Skin of body (tissue), 2 donors: ENCODE data around the gene DIS3L2. TPM values are rescaled to one million over a fixed set of nuclear protein-coding genes. Genes with fewer than 3 reads are reported as not detected.
"Not testable (repeated sequence)": the region's sequence is repeated elsewhere in the genome, so short reads cannot be mapped to it uniquely, and the experiment has no call there.

Experiments
- DNase-seq: peaks from one replicate; lab custom pipeline; 2025; lab: John Stamatoyannopoulos, UW
- total RNA-seq: library from RNA; depleted of rRNA; stranded (reverse); fragments of >200 nt; gene quantifications from one replicate; pipeline ENCODE4 v1.2.3, GENCODE V29; 2014

The DIS3L2 gene
- total RNA-seq, 1 donor from 2014 or later: 31.8 TPM

DNA sequence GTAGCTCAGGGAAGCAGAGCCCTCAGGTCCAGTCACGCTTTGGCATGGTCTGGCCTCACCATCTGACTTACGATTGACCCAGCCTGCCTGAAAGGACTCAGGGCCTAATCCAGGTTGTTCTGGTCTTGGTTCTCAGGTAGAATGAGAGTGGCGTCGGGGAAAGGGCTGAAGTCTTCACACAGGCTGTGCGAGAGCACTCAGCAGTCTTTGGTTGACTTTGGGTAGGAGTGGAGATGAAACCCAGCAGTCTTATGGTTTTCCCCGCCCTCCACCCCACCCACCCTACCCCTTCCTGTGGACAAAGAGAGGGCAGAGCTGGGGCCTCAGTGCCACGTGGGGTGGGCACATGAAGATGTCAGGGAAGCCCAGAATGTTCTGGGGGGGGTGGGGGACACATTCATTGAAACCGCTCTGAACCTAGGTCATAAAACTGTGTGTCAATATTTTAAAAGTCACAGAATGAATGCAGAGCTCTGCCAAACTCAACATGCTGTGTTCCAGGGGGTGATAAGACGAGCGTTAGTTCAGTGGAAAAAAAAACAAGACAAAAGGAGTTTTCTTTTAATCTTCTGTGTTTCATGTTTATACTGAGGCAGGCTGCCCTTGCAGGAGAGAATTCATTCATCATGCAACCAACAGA is 358.4 kb downstream of the DIS3L2 start:
- DNase-seq: no peak

- no peak for DNase-seq
Observed at GRCh38 chr2:232320443-232320803, 358.9 kb downstream of the DIS3L2 start.

GRCh38 chr2:232321156-232321816 is 359.8 kb downstream of the DIS3L2 start:
- no peak for DNase-seq

DNA sequence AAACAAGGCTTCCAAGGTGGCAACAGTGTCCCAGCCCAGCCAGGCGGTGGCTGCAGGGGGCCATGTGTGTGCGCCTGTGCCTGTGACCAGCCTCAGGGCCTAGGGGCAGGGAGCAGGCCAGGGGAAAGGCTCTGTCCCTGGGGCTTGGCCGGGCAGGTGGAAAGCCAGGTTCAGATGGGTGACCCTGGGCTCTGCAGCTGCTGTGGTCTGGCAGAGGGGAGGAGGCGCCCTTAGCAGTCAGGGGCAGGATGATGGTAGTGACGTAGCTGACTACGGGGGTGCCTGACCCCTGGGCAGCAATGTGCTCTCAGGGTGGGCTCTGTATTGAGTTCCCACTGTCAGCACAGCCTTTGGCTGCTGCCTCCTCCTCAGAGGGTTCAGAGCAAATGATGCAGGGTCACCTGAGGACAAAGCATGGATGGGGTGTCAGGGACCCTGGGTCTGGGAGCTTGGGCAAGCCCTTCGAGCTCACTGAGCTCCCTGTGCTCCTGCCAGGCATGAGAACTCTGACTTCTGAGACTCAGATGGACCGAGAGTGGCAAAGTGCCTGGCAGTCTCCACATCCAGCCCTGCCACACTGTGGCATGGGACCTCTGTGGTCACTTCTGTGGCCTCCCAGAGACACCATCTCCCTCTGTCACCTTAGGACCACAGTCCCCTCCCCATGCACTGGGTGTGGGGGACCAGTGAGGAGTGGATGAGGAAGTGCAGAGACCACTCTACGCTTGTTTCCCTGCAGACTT is 360.5 kb downstream of the DIS3L2 start:
- no peak for DNase-seq

GRCh38 chr2:232322560-232323327 is 361.2 kb downstream of the DIS3L2 start:
- no peak for DNase-seq

DNA sequence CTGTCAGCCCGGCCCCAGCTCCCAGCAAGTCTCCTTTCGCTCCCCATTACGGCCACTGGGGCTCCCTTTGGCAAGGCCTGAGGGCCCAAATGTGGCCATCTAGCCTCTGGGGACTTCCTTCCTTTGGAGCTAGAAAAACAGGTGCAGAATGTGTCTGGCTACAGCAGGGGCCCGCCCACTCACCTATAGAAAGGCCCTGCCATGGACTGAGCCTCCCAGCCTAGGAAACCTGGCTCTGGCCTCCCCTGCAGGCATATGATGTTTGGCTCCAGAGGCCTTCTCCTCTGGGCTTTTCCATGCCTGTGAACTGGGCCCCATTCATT is 361.8 kb downstream of the DIS3L2 start:
- DNase-seq: no peak

- DNase-seq: not testable (repeated sequence)
Observed at GRCh38 chr2:232323967-232324366, 362.5 kb downstream of the DIS3L2 start.

- DNase-seq: no peak
Observed at GRCh38 chr2:232324778-232325177, 363.3 kb downstream of the DIS3L2 start.

DNA sequence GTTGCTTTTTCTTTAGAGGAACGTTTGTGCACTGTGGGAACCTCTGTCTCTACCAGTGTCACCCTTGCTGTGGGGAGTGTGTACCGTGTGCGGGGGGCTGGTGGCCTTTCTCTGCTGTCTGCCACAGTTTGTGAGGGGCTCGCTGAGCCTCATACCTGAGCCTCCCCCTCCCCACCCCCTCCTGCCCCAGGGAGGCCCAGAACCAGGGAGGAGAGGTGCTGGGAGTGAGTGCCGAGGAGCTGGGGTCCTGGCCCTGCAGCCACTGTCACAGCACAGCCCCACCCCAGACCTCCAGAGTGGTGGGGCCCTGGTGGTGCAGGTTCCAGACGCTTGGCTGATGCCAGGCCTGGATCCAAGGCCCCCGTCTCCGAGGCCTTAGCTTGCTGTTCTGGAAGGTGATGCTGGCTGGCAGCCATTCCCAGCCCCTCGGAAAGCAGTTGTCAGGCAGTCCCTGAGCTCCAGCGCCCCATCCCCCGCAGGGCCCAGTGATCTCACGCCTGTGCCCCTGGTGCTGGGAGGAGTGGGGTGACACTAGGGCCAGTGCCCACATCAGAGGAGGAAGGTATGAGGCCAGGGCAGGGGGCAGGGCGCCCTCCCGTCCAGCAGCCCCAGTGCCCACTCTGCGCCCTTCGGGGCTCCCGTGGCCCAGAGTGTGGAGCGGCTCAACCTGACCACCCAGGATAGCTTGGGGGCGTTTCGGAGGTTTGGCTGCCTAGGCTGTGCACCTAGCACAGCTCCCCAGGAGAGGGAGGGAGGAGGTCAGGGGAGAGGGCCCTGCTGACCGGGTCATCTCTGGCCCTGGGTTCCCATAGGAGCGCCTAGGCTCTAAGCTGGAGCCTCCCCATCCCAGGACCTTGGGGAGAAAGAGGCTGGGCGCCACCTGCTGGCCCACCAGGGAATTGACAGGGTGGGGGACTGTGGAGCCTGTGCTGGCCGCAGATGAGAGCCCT is 364.1 kb downstream of the DIS3L2 start:
- DNase-seq: no peak

GRCh38 chr2:232326274-232327104 is 365.0 kb downstream of the DIS3L2 start:
- DNase-seq: not testable (repeated sequence)

DNA sequence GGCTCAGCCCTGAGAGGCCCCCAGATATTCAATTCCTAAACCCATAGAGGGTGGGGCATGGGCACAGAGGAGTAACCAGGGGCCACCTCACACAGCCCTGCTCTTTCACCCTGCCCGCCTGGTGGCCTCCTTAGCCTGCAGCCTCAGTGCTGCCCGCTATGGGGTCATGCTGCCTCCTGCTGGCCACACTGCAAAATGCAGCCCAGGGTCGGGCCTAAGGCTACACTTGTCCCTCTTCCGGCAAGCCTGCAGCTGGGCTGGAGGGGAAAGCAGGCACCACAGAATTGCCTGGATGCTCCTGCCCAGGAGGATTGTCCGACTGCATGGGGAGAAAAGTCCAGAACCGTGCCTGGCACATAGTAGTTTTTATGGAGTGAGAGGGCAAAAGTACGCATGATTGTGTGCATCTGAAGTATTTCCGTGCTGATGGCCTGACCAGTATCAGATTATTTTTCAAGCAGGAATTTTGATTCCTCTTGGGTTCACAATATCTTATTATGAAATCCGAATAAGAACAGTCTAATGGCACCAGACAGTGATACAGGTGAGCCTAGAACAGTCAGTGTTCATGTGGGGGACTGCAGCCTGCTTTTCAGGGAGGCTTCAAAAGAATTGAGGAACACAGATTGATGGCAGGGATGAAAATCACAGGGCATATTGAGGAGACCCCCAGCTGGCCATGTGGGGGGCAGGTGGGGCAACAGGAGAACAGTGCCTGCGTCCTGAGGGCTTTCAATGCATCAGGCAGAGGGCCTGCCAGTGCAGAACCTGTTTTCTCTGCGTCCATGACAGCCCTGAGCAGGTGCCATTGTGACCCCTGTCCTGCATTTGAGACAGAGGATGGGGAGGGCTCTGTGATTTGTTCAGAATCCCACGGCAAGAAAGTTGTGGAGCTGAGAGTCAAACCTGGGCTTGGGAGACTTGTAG is 365.9 kb downstream of the DIS3L2 start:
- no peak for DNase-seq

DNA sequence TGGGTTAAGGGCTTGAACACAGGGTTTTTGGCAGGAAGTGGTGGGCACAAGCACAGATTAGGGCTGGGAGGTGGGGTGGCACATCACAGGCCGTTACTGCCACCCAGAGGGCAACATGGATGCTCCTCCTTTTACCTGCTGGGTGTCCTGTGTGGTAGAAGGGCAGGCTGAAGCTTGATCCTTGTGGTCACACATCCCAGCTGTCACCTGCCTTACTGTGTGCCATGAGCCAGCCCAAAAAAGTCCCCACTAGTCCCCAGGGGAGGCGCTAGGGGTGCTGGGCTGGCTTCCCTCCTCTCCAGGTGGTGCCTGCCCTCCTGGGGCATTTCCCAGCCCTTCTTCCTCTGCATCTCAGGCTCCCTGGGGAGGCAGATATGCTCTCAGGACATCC is 366.5 kb downstream of the DIS3L2 start:
- DNase-seq: no peak

DNA sequence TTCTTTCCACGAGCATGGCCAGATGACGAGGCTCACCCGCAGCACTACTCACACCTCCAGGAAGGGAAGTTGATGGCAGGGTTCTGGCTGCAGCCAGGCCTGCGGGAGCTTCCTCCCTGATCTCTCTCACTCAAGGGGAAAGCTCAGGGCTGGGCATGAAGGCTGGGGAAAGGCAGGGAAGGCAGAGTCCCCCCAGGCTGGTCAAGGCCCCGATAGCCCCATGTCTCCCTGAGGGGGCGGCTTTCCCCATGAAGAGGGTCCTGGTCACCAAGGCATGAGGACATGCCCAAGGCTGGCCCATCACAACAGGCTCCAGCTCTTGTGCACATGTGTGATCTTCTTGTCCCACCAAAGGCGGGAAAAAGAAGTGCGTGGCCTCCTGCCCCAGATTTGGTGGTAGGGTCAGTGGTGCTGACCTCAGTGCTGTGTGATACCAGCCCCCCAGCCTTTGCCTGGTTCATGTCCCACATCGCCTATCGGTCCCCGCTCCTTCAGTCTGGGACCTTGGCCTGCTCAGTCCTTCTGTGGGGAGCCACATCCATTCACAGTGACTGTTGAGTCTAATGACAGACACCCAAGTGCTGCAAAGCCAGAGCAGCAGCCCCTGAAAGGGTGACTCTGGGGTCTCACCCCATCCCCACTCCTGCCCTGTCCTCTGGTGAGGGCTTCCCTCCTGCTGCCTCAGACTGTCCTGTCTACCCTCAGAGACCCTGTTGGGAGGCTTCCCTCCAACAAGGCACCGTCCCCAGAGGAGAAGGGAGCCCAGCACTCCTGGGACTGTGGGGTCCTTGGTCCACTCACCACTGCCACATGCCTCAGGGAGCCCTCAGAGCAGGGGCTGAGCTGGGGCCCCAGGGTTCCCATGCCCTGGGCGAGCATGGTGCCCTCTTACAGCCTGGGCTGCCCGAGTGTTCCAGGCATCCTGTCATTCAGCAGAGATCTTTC is 367.3 kb downstream of the DIS3L2 start:
- DNase-seq: no peak

- no peak for DNase-seq
Observed at GRCh38 chr2:232329716-232330067, 368.2 kb downstream of the DIS3L2 start.

GRCh38 chr2:232330068-232330999 is 368.8 kb downstream of the DIS3L2 start:
- DNase-seq: no peak

DNA sequence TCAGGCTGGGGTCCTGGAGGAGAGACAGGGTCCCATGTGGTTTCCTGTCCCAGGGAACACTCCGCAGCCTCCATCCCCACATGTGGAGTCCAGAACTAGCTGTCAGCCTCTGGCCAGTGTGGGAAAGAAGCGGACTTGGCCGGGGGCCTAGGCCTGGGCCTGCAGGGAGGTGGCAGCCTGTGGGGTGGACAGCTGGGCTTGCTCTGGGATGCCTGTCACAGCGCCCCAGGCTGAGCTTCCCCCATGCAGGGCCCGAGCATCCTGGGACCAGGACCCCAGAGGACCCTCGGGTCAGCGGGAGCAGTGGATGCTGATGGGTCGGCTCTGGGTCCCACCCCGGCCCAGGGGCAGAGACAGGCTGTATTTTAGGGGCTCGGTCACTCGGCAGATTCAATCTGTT is 369.5 kb downstream of the DIS3L2 start:
- not testable (repeated sequence) for DNase-seq

GRCh38 chr2:232331641-232332040 is 370.1 kb downstream of the DIS3L2 start:
- not testable (repeated sequence) for DNase-seq
